K562 (cell line): ENCODE measurements around the gene CCDC27.

Source experiments
- CTCF ChIP-seq, 3 experiments: IDR thresholded peaks in 2 of 3; conservative IDR thresholded peaks in 1 of 3; 2 replicates each; pipeline ENCODE4 v1.5.1; 2011 to 2012; ENCODE audit warnings: low read length in 3 of 3, mild to moderate bottlenecking in 3 of 3, control low read depth in 2 of 3, improper control_type of control experiment in 1 of 3, inconsistent platforms in 1 of 3, low read depth in 1 of 3, mixed read lengths in 1 of 3, moderate library complexity in 1 of 3; ENCODE audit not compliant: insufficient read depth in 2 of 3
- ESRRA ChIP-seq: fragments of 450-650 bp; IDR thresholded peaks from 2 replicates; pipeline ENCODE4 v1.6.1; 2014; ENCODE audit warnings: low read depth, mild to moderate bottlenecking, moderate library complexity, borderline replicate concordance
- JUND ChIP-seq, 2 experiments: IDR thresholded peaks; 2 replicates in 1 of 2; 3 replicates in 1 of 2; pipeline ENCODE4 v1.6.1; 2011; ENCODE audit warnings: borderline replicate concordance in 2 of 2, low read depth in 2 of 2, low read length in 2 of 2, improper control_type of control experiment in 1 of 2, missing biosample characterization in 1 of 2, missing genetic modification characterization in 1 of 2, missing genetic modification reagents in 1 of 2
- MAX ChIP-seq: sonication (generic); formaldehyde crosslinking; IDR thresholded peaks from 2 replicates; pipeline ENCODE4 v1.9.0; 2022; ENCODE audit warnings: mild to moderate bottlenecking, missing genetic modification reagents
- NFIC ChIP-seq: fragments of 450-650 bp; IDR thresholded peaks from 2 replicates; pipeline ENCODE4 v1.6.1; 2017; ENCODE audit warnings: mild to moderate bottlenecking, inconsistent platforms
- PHB2 ChIP-seq: fragments of 450-650 bp; IDR thresholded peaks from 2 replicates; pipeline ENCODE4 v1.6.1; 2017; ENCODE audit warnings: low read depth
- PHTF2 ChIP-seq: fragments of 250-450 bp; sonication (Bioruptor Pico); IDR thresholded peaks from 2 replicates; pipeline ENCODE4 v1.5.0; 2021; ENCODE audit warnings: mild to moderate bottlenecking
- RAD51 ChIP-seq: fragments of 450-650 bp; IDR thresholded peaks from 2 replicates; pipeline ENCODE4 v1.7.1; 2016; ENCODE audit warnings: low read depth, mild to moderate bottlenecking, borderline replicate concordance
- SIN3A ChIP-seq, 2 experiments: fragments of 150-350 bp in 1 of 2; IDR thresholded peaks; 2 replicates each; pipeline ENCODE4 v1.6.1; 2011 to 2016; ENCODE audit warnings: borderline replicate concordance in 2 of 2, low read depth in 2 of 2, low read length in 2 of 2, mild to moderate bottlenecking in 2 of 2, moderate library complexity in 2 of 2; ENCODE audit not compliant: control insufficient read depth in 1 of 2
- TEAD4 ChIP-seq, 2 experiments: sonication (generic) in 1 of 2; formaldehyde crosslinking in 1 of 2; IDR thresholded peaks; 2 replicates each; pipeline versions ENCODE4 v1.6.1 to v1.8.0; 2012 to 2022; ENCODE audit warnings: borderline replicate concordance in 1 of 2, inconsistent platforms in 1 of 2, low read length in 1 of 2, mild to moderate bottlenecking in 1 of 2, missing genetic modification reagents in 1 of 2
- ZNF121 ChIP-seq: sonication (generic); formaldehyde crosslinking; conservative IDR thresholded peaks from 2 replicates; pipeline ENCODE4 v1.8.0; 2022; ENCODE audit warnings: missing genetic modification reagents
- ZNF3 ChIP-seq: fragments of 250-450 bp; sonication (Bioruptor Pico); IDR thresholded peaks from 2 replicates; pipeline ENCODE4 v1.5.0; 2021; ENCODE audit warnings: mild to moderate bottlenecking, moderate library complexity
- ZNF695 ChIP-seq: fragments of 450-650 bp; formaldehyde crosslinking; IDR thresholded peaks from 2 replicates; pipeline ENCODE4 v1.4.0; 2020; ENCODE audit warnings: mild to moderate bottlenecking, moderate library complexity

GRCh38 chr1:3777647-3778589, 25.7 kb downstream of the CCDC27 start:
- TF ChIP-seq SIN3A (IDR thresholded peaks at IDR 0.05; ENCODE audit: borderline replicate concordance in 2 of 2, control insufficient read depth in 1 of 2, low read depth in 2 of 2, low read length in 2 of 2) (no peak), CTCF (IDR thresholded peaks at IDR 0.05 in 2 of 3, conservative IDR thresholded peaks at IDR 0.05 in 1 of 3; ENCODE audit: insufficient read depth in 2 of 3, low read depth in 1 of 3, low read length in 3 of 3) (no peak), ZNF121 (CRISPR knock-in tag) (no peak), ESRRA (no peak), JUND (IDR thresholded peaks at IDR 0.05; ENCODE audit: borderline replicate concordance, low read depth, low read length) (no peak), JUND (tag; IDR thresholded peaks at IDR 0.05; ENCODE audit: borderline replicate concordance, low read depth, low read length) (no peak), ZNF695 (CRISPR knock-in tag) (no peak), ZNF3 (no peak), MAX (no peak), RAD51 (no peak), NFIC (no peak), TEAD4 (IDR thresholded peaks at IDR 0.05; ENCODE audit: low read length) (no peak), TEAD4 (CRISPR knock-in tag; IDR thresholded peaks at IDR 0.05; ENCODE audit: borderline replicate concordance) (no peak), PHTF2 (CRISPR knock-in tag) (no peak), PHB2 (no peak)
